GM06990 (cell line): Measurements from ENCODE around the gene CAMK2B.

Source experiments
- DNase-seq: peaks from one replicate; pipeline ENCODE4 v3.0.0-alpha.2; 2011; ENCODE audit not compliant: insufficient read length; ENCODE audit errors: extremely low read depth
- H3K27me3 ChIP-seq: replicated peaks from 2 replicates; pipeline ENCODE4 v1.6.0; 2011; ENCODE audit warnings: low read length; ENCODE audit not compliant: control insufficient read depth, insufficient read depth
- H3K36me3 ChIP-seq: 2 replicates; pipeline ENCODE4 v1.5.1; 2011; ENCODE audit warnings: low read length; ENCODE audit not compliant: control insufficient read depth, insufficient read depth
- H3K4me3 ChIP-seq: replicated peaks from 2 replicates; pipeline ENCODE4 v1.5.1; 2011; ENCODE audit warnings: low read depth, mild to moderate bottlenecking, control low read depth, low read length
- TF ChIP-seq, protein P1 (sequence below): IDR thresholded peaks from 2 replicates; pipeline ENCODE4 v1.5.1; 2011; ENCODE audit warnings: low read length, control low read depth, mild to moderate bottlenecking, inconsistent platforms; ENCODE audit not compliant: insufficient read depth, poor library complexity, severe bottlenecking

Gene CAMK2B

GRCh38 chr7:44258423-44258760 is 67.0 kb downstream of the CAMK2B start:
- Histone ChIP-seq H3K4me3 (no peak overlapping the region), H3K36me3 (no peaks in the 10 kb centered on the region), H3K27me3 (no peaks in the 10 kb centered on the region)
- TF ChIP-seq, protein P1, sequence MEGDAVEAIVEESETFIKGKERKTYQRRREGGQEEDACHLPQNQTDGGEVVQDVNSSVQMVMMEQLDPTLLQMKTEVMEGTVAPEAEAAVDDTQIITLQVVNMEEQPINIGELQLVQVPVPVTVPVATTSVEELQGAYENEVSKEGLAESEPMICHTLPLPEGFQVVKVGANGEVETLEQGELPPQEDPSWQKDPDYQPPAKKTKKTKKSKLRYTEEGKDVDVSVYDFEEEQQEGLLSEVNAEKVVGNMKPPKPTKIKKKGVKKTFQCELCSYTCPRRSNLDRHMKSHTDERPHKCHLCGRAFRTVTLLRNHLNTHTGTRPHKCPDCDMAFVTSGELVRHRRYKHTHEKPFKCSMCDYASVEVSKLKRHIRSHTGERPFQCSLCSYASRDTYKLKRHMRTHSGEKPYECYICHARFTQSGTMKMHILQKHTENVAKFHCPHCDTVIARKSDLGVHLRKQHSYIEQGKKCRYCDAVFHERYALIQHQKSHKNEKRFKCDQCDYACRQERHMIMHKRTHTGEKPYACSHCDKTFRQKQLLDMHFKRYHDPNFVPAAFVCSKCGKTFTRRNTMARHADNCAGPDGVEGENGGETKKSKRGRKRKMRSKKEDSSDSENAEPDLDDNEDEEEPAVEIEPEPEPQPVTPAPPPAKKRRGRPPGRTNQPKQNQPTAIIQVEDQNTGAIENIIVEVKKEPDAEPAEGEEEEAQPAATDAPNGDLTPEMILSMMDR: no peak
- DNase-seq: no peak

- no peaks in the 10 kb centered on the region for H3K27me3 ChIP-seq
- H3K36me3 ChIP-seq: no peaks in the 10 kb centered on the region
- H3K4me3 ChIP-seq: no peak overlapping the region
- TF ChIP-seq, protein P1: no peak
- DNase-seq: peak; percentile 88
Measured at GRCh38 chr7:44257618-44258422, 67.6 kb downstream of the CAMK2B start.

DNA sequence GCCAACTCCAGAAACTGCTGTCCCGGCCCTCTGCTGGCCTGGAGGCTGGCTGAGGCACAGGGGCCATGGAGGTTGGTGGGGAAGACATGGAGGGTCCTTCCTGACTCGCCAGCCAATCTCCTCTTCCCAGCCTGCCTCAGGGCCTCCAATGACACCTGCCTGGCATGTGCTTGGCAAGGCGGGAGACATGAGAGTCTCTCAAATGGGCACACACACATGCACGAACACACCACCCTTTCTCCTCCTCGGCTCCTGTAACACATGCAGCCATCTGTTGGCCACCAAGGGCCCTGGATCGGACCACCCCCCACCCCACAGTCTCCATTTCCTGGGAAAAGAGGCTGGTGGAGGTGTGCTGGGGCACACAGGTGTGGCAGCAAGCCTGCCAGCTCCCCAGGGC is 68.2 kb downstream of the CAMK2B start:
- no peak for DNase-seq
- Histone ChIP-seq H3K4me3 (no peak overlapping the region), H3K36me3 (no peaks in the 10 kb centered on the region), H3K27me3 (no peaks in the 10 kb centered on the region)
- TF ChIP-seq, protein P1: no peak

DNA sequence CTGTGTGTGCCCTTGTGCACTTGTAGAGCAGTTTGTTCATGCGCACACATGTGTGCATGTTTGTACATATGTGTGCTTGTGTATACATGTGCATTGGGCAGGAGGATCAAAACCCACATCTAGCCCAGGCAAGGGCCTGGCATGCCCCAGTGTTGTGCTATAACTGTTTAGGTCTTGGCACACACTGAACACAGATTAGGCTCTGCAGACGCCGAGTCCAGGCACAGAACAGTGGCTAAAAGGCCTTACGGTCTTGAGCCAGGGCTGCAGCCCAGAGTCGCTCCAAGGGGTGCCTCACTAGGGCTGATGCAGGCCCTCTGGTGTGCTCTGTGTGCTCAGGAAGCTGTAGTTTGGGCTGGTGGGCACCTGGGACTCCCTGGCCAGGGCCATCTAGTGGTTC is 68.9 kb downstream of the CAMK2B start:
- H3K36me3 ChIP-seq: no peaks in the 10 kb centered on the region
- TF ChIP-seq, protein P1: no peak

DNA sequence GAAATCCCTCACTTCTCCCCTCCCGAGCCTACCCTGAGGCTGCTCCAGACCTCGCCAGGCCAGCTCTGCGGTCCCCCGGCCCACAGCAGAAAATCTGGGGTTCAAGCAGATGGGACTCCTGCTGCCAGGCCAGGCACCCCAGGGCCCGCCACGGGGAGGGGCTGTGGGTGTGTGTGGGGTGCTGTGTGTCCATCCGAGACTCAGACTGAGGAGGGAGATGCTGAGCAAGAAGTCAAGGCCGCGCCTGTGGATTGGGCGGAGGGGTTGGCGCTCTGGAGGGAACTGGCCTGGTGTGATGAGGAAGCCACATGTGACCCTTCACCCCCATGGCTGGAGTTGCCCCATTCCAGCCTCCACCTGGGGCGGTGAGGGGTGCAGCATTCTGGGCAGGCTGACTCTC is 73.5 kb downstream of the CAMK2B start:
- TF ChIP-seq, protein P1: no peak
- DNase-seq: no peak
- Histone ChIP-seq H3K36me3 (no peaks in the 10 kb centered on the region), H3K4me3 (no peak overlapping the region), H3K27me3 (no peaks in the 10 kb centered on the region)

More for the DNA sequence above, 68.9 kb downstream of the CAMK2B start:
- Histone ChIP-seq H3K4me3 (no peak overlapping the region), H3K27me3 (no peaks in the 10 kb centered on the region)
- no peak for DNase-seq
